Stomach (tissue), 4 donors: ENCODE results near the gene EPHA7.

Experiments used
- EP300 ChIP-seq: sonication (generic); formaldehyde crosslinking; IDR thresholded peaks from one replicate; pipeline ENCODE4 v1.6.1; 2017; ENCODE audit warnings: antibody characterized with exemption
- POLR2A ChIP-seq, 4 donors: fragments of 450-650 bp; IDR thresholded peaks; one replicate each; pipeline ENCODE4 v1.6.1; 2016; ENCODE audit warnings: antibody characterized with exemption in 4 of 4, control low read depth in 2 of 4, mild to moderate bottlenecking in 1 of 4, moderate library complexity in 1 of 4
- POLR2AphosphoS5 ChIP-seq, 3 donors: sonication (generic); formaldehyde crosslinking; IDR thresholded peaks; one replicate each; pipeline ENCODE4 v1.6.1; 2016; ENCODE audit warnings: antibody characterized with exemption in 3 of 3
- TF ChIP-seq, protein P1 (sequence below), 7 experiments: fragments of 450-650 bp in 4 of 7; fragments of 200-600 bp in 3 of 7; sonication (generic) in 3 of 7; IDR thresholded peaks; one replicate each; pipeline ENCODE4 v1.5.1; 2016 to 2019; ENCODE audit warnings: antibody characterized with exemption in 7 of 7, control low read depth in 2 of 7, mild to moderate bottlenecking in 1 of 7

DNA sequence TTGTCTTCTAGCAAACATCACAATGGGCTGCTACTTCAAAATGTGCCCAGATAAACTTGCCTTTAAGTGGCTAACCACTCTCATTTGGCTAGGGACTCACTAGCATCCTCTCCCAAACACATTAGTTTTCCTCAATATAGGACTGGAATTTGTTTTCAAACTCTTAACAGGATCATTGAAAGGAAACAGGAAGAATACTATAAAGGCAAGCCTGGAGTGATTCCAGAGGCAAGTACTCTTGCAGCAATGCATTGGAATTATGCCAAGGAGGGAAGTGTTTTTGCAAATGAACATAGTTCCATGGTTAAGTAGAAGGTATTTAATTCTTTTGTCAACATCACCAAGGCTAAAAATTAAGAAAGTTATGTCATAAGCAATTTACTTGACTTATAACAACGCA is 12.2 kb downstream of the EPHA7 start:
- TF ChIP-seq, protein P1, sequence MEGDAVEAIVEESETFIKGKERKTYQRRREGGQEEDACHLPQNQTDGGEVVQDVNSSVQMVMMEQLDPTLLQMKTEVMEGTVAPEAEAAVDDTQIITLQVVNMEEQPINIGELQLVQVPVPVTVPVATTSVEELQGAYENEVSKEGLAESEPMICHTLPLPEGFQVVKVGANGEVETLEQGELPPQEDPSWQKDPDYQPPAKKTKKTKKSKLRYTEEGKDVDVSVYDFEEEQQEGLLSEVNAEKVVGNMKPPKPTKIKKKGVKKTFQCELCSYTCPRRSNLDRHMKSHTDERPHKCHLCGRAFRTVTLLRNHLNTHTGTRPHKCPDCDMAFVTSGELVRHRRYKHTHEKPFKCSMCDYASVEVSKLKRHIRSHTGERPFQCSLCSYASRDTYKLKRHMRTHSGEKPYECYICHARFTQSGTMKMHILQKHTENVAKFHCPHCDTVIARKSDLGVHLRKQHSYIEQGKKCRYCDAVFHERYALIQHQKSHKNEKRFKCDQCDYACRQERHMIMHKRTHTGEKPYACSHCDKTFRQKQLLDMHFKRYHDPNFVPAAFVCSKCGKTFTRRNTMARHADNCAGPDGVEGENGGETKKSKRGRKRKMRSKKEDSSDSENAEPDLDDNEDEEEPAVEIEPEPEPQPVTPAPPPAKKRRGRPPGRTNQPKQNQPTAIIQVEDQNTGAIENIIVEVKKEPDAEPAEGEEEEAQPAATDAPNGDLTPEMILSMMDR (IDR thresholded peaks at IDR 0.05), result no peak
- TF ChIP-seq POLR2A (IDR thresholded peaks at IDR 0.05), result no peak
- no peak for TF ChIP-seq POLR2AphosphoS5 (IDR thresholded peaks at IDR 0.05)
- TF ChIP-seq EP300, result no peak
